Upper lobe of left lung (tissue), 6 donors: ENCODE data around the gene ELN. TPM values are rescaled to one million over a fixed set of nuclear protein-coding genes. Genes with fewer than 3 reads are reported as not detected.
A peak's percentile ranks its signal among the peaks of the same experiment; 100 is the strongest.

ENCODE experiments used
- ATAC-seq, 2 donors: fragments of 200-7000 bp; cut with Tn5 transposase; one replicate each; pipeline ENCODE4 v1.9.1; 2022; ENCODE audit warnings: mild to moderate bottlenecking in 2 of 2, moderate library complexity in 2 of 2; ENCODE audit not compliant: low FRiP score in 2 of 2
- DNase-seq, 2 donors: peaks; one replicate each; pipeline ENCODE4 v3.0.0-alpha.2; 2019 to 2020
- H3K27ac ChIP-seq, 4 donors: fragments of 200-600 bp; sonication (generic); one replicate each; pipeline ENCODE4 v1.5.1; 2016 to 2019
- H3K27me3 ChIP-seq, 4 donors: fragments of 200-600 bp; sonication (generic); one replicate each; pipeline ENCODE4 v1.5.1; 2017 to 2019
- H3K36me3 ChIP-seq, 4 donors: fragments of 200-600 bp; sonication (generic); one replicate each; pipeline ENCODE4 v1.5.1; 2016 to 2019
- H3K4me1 ChIP-seq, 4 donors: fragments of 200-600 bp; sonication (generic); one replicate each; pipeline ENCODE4 v1.5.1; 2018 to 2019
- H3K4me3 ChIP-seq, 4 donors: fragments of 200-600 bp; sonication (generic); one replicate each; pipeline ENCODE4 v1.5.1; 2017 to 2019; ENCODE audit warnings: mild to moderate bottlenecking in 2 of 4, moderate library complexity in 1 of 4
- H3K9me3 ChIP-seq, 4 donors: fragments of 200-600 bp; sonication (generic); one replicate each; pipeline ENCODE4 v1.5.1; 2018 to 2019
- EP300 ChIP-seq, 4 donors: sonication (generic); formaldehyde crosslinking; IDR thresholded peaks; one replicate each; pipeline ENCODE4 v1.5.1; 2017; ENCODE audit warnings: antibody characterized with exemption in 4 of 4, control low read depth in 2 of 4
- POLR2A ChIP-seq, 4 donors: fragments of 450-650 bp; IDR thresholded peaks; one replicate each; pipeline ENCODE4 v1.5.1; 2016 to 2017; ENCODE audit warnings: antibody characterized with exemption in 4 of 4, mild to moderate bottlenecking in 2 of 4
- POLR2AphosphoS5 ChIP-seq, 2 donors: sonication (generic); formaldehyde crosslinking; IDR thresholded peaks; one replicate each; pipeline ENCODE4 v1.5.1; 2017; ENCODE audit warnings: antibody characterized with exemption in 2 of 2
- WGBS, 2 donors: methylation state at CpG; one replicate each; pipeline ENCODE4 v1.1.5; 2017 to 2018; 5-methylcytosine and 5-hydroxymethylcytosine counted together
- total RNA-seq, 6 donors: library from RNA; depleted of rRNA in 4 of 6; stranded (reverse); fragments of >200 nt in 4 of 6; gene quantifications; one replicate each; pipeline versions ENCODE4 v1.1.0 to v1.2.1, GENCODE V29; 2016 to 2021
- TF ChIP-seq, protein P1 (sequence below), 6 experiments: fragments of 450-650 bp in 4 of 6; fragments of 200-600 bp in 2 of 6; sonication (generic) in 2 of 6; IDR thresholded peaks; one replicate each; pipeline ENCODE4 v1.5.1; 2016 to 2019; ENCODE audit warnings: antibody characterized with exemption in 6 of 6
- donor health status: DM: no; HTN: no; CAD: no; lungs with moderate emphysema.
- donor health status: DM: no; HTN: yes; CAD: no; lungs with severe emphysema.

ELN gene
- total RNA-seq, 6 donors from 2014 or later, result 24.4 to 582 (median 229) TPM

DNA sequence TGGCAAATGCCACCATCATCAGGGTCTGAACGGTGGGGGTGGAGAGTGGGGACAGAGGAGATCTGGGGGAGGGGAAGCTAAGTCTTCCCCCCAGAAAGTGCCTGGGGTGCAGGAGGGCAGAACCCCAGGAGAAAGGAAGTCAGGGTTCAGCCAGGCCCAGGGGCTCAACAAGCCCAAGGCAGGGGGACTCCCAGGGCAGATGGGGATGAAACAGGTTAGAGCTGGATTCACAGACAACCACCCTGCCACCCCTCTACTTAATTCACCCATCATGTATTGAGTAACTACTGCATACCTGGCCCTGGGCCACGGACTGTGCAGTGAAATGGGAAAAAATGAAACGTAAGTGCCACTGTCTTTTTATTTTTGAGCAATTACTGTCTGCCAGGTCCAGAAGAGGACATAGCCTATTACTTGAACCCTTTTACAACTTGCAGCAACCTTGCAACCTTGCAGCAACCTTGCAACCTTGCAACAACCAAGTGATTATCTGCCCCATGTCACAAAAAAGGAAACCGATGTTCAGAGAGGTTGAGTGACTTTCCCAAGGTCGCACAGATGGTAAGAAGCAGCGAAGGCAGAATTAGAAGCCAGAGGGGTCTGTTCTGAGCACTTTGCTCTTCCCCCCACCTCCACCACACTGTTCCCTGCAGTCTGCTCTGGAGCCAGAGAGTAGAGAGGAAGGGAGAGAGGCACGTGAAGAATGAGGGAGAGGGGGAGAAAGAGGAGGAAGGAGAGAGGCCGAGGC lies 4.8 kb downstream of the ELN start:
- Histone ChIP-seq H3K9me3 (no peaks in the 10 kb centered on the region), H3K4me3 (peak overlapping the region in 2 of 4 donors; percentile 50 to 57), H3K27ac (peak overlapping the region; percentile 13 to 84 (median 65)), H3K27me3 (peaks cover 0 to 2% (median 0%) of the 10 kb centered on the region in 4 donors), H3K36me3 (peaks cover 0 to 22% (median 0%) of the 10 kb centered on the region in 4 donors), H3K4me1 (peaks cover 31 to 51% (median 39%) of the 10 kb centered on the region in 4 donors)
- TF ChIP-seq, protein P1, sequence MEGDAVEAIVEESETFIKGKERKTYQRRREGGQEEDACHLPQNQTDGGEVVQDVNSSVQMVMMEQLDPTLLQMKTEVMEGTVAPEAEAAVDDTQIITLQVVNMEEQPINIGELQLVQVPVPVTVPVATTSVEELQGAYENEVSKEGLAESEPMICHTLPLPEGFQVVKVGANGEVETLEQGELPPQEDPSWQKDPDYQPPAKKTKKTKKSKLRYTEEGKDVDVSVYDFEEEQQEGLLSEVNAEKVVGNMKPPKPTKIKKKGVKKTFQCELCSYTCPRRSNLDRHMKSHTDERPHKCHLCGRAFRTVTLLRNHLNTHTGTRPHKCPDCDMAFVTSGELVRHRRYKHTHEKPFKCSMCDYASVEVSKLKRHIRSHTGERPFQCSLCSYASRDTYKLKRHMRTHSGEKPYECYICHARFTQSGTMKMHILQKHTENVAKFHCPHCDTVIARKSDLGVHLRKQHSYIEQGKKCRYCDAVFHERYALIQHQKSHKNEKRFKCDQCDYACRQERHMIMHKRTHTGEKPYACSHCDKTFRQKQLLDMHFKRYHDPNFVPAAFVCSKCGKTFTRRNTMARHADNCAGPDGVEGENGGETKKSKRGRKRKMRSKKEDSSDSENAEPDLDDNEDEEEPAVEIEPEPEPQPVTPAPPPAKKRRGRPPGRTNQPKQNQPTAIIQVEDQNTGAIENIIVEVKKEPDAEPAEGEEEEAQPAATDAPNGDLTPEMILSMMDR (IDR thresholded peaks at IDR 0.05), result no peak
- TF ChIP-seq POLR2AphosphoS5 (IDR thresholded peaks at IDR 0.05) (no peak), EP300 (IDR thresholded peaks at IDR 0.05) (no peak)
- 62 to 66% methylated on average over 8 of the region's 8 CpGs for WGBS, 2 donors
- no peak for DNase-seq
- ATAC-seq, result no peak

DNA sequence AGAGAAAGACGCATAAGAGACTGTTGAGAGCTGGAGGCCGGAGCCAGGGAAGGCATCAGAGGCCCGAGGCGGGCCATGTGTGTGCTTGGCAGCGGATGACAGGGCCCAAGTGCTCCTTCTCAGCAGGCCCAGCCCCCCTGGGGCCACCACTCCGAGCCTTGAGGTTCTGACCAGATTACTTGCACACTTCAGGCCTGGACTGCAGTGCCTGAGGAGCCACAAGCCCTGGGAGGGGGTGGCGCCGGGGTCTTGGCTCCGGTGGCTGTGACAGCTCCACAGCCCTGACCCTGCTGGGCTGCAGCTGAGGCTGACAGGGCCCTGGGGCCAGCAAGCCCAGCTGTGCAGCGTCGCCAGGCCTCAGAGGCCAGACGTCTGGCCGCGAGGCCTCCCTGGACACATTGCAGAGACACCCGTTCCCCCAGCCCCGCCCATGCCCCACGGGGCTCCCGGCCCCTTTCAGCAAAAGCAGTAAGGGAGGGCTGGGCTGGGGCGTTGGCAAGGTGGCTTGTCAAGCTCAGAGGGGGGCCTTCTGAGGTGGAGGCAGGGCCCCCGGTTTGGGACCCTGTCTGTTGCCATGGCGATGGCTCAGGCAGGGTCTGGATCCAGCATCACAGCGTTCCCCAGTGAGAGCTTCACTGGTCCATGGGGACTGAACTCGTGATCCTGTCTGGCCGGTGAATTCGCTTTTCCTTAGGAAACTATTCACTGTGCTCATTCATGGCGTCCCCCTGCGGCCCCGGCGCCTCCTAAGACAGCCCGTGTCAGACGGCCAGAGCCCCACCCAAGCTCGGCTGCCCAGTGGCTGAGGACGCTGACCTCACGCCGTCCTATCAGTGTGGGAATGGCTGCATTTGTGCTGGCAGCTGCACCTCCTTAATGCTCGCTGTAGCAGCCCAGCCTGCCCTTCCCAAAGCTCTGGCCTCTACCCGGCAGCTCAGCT lies 5.7 kb downstream of the ELN start:
- DNase-seq (peak; percentile 59 to 89), ATAC-seq (peak; percentile 58 to 82)
- WGBS, 2 donors, result 56 to 73% methylated on average over 10 to 24 of the region's 37 CpGs
- Histone ChIP-seq H3K9me3 (no peaks in the 10 kb centered on the region), H3K4me1 (peaks cover 23 to 42% (median 32%) of the 10 kb centered on the region in 4 donors), H3K36me3 (peaks cover 0 to 22% (median 0%) of the 10 kb centered on the region in 4 donors), H3K4me3 (peak overlapping the region in 1 of 4 donors; percentile 50), H3K27me3 (no peaks in the 10 kb centered on the region), H3K27ac (peak overlapping the region; percentile 13 to 67 (median 56))
- TF ChIP-seq EP300 (IDR thresholded peaks at IDR 0.05) (no peak), POLR2AphosphoS5 (IDR thresholded peaks at IDR 0.05) (no peak), POLR2A (IDR thresholded peaks at IDR 0.05) (no peak)
- TF ChIP-seq, protein P1 (IDR thresholded peaks at IDR 0.05), result no peak

DNA sequence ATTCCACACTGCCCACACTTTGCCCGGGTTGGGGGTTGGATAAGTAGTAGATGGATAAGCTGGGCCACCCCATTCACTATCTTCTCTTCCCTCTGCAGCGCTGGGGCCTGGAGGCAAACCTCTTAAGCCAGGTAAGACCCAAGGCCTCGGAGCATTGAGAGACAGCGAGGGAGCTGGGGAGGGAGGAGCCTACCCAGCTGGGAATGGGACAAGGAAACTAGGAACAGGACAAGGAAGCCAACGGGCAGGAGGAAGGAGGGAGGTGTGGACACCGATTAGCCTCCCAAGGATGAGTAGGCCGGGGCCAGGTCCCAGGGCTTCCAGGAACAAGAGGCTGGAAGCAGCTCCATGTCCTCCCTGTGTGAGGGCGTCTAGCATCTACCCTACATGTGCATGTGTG lies 9.6 kb downstream of the ELN start:
- Histone ChIP-seq H3K4me1 (peaks cover 10 to 21% (median 16%) of the 10 kb centered on the region in 4 donors), H3K4me3 (no peak overlapping the region), H3K9me3 (no peaks in the 10 kb centered on the region), H3K27me3 (no peaks in the 10 kb centered on the region), H3K36me3 (peaks cover 0 to 44% (median 6%) of the 10 kb centered on the region in 4 donors), H3K27ac (peak overlapping the region in 1 of 4 donors; percentile 32)
- no peak for TF ChIP-seq POLR2A (IDR thresholded peaks at IDR 0.05)
- TF ChIP-seq, protein P1 (IDR thresholded peaks at IDR 0.05), result no peak
- no peak for TF ChIP-seq POLR2AphosphoS5 (IDR thresholded peaks at IDR 0.05)
- no peak for TF ChIP-seq EP300 (IDR thresholded peaks at IDR 0.05)
- DNase-seq (no peak), ATAC-seq (peak in 1 of 2 donors; percentile 2)
- whole genome bisulfite sequencing, 2 donors, result 81 to 86% methylated on average over 8 of the region's 8 CpGs

DNA sequence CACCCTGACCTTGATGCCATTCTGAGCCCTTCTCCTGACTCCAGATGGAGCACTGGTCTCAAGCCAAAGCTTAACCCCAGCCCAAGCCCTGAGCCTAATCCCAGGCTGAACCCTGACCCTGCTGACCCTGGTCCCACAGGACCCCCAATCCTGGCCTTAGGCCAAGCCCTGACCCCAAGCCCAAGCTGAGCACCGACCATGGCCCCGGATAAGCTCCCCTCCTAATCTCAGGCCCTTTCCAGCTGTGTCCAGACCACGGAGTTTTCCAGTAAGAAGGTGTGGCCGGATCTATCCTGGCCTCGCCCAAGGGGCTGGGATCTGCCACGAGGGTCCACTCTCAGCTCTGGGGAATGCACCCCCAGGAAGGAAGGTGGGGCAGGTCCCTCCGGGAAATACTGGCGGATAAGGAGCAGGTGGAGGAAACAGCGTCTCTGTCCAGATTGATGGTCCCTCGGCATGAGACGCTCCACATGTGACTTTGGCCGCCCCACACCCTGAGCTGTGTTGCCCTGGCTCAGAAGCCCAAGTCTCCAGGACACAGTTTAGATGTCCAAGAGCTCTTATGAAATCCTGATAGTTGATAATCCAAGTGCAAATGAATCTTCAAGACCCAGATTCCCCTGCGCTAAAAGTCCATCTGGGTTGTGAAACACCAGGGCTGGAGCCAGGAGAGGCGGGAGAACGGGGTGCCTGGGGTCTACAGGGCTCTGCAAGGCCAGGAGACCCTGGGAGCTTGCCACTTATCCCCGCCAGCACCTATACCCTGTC lies 10.4 kb downstream of the ELN start:
- Histone ChIP-seq H3K4me3 (no peak overlapping the region), H3K36me3 (peaks cover 0 to 49% (median 6%) of the 10 kb centered on the region in 4 donors), H3K27ac (peak overlapping the region in 3 of 4 donors; percentile 32 to 45 (median 35)), H3K4me1 (peaks cover 8 to 21% (median 11%) of the 10 kb centered on the region in 4 donors), H3K9me3 (no peaks in the 10 kb centered on the region), H3K27me3 (no peaks in the 10 kb centered on the region)
- 75 to 89% methylated on average over 7 to 16 of the region's 16 CpGs for WGBS, 2 donors
- DNase-seq (no peak), ATAC-seq (peak in 1 of 2 donors; percentile 26)
- TF ChIP-seq, protein P1 (IDR thresholded peaks at IDR 0.05), result no peak
- TF ChIP-seq EP300 (IDR thresholded peaks at IDR 0.05) (no peak), POLR2A (IDR thresholded peaks at IDR 0.05) (no peak), POLR2AphosphoS5 (IDR thresholded peaks at IDR 0.05) (no peak)
